IPS DF 19.7 (cell line): ENCODE results near the gene CYTL1.
"Not testable (repeated sequence)": the region's sequence is repeated elsewhere in the genome, so short reads cannot be mapped to it uniquely, and the experiment has no call there.

Source experiments
- DNase-seq: peaks from one replicate; pipeline ENCODE4 v3.0.0-alpha.2; 2013; ENCODE audit warnings: low read depth, low spot score

CYTL1 gene, protein sequence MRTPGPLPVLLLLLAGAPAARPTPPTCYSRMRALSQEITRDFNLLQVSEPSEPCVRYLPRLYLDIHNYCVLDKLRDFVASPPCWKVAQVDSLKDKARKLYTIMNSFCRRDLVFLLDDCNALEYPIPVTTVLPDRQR

DNA sequence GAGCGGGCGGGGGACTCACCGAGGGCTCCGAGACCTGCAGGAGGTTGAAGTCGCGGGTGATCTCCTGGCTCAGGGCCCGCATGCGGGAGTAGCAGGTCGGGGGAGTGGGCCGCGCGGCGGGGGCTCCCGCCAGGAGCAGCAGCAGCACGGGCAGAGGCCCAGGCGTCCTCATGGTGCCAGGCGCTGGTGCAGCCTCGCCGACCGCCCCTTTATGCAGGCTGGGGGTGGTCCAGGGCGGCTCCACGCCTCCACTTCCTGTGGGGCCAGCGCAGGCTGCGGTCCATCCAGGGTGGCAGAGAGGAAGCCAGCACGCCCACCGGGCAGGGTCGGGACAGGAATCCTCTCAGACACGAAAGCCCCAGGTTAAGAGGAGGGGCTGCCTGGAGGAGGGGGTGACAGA, at the start of gene CYTL1:
TSS of gene CYTL1 (minus strand) at position 185 of the 400 bp plus-strand sequence. CDS start at position 172, 13 bp downstream.
- no peak for DNase-seq

DNA sequence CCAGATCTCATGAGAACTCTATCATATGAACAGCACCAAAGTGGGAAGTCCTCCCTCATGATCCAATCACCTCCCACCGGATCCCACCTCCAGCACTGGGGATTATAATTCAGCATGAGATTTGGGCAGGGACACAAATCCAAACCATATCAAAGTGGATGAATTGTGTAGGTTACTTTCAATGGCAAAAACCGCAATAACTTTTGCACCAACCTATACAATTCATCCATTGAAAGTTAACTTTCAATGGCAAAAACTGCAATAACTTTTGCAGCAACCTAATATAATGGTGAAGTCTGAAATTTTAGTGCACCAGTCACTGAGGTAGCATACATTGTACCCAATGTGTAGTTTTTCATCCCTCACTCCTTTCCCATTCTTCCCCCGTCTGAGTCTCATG, 48.6 kb upstream of the CYTL1 start:
- DNase-seq: no peak

DNA sequence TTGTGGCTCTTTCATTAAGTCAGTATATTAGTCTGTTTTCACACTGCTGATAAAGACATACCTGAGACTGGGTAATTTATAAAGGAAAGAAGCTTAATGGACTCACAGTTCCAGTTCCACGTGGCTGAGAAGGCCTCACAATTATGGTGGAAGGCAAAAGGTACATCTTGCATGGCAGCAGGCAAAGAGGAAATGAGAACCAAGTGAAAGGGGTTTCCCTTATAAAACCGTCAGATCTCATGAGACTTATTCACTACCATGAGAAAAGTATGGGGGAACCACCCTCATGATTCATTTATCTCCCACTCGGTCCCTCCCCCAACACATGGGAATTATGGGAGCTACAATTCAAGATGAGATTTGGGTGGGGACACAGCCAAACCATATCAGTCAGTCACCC, 47.7 kb upstream of the CYTL1 start:
- DNase-seq: not testable (repeated sequence)

DNA sequence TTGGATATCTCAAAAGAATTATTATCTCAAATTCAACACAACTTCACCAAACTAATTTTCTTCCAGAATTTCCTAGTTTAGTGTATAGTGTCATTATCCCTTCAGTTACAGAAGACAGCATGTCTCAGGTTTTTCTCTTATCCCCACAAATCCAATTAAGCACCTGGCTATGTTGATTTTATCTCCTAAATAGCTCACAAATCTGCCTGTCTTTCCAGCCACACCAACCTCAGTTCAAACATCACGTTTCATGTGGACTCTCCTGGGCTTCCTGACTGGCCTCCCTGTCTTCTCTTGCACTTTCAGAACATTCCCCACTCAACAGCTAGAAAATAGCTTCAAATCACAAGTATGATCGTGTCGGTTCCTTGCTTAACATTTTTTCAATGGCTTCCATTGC, 46.8 kb upstream of the CYTL1 start:
- no peak for DNase-seq

DNA sequence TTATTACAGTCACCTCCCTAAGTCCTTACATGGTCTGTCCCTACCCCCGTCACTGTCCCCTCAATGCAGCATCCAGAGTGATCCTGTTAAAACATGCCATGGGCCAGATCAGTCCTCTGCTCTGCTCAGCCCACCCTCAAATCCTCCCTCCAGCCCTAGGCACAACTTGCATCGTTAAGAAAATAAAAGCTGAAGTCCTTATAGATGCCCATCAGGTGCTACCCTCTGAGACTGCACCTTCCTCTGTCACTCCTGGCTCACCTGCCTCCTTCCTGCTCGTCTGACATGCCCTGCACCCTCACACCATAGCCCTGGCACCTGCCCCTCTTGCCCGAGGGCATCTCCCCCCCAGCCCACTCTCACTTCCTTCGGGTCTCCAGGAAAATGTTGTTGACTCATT, 36.2 kb upstream of the CYTL1 start:
- no peak for DNase-seq

DNA sequence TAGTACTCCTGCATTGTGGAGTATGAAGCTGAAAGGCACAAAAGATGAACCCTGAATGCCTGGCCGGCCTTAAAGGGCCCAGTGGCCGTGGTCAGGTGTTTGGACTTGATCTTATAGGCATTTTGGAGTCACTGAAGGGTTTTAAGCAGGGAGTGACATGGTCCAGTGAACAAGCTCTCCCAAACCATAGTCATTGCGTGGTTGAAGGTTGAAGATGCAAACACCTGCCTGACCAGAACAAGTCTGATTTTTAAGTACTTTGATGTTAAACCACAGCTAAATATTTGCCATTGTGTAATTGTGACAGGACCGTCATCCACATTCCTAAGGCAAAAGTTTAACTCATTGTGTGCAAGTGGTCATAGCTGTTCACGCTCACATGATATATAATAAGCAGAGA, 35.3 kb upstream of the CYTL1 start:
- no peak for DNase-seq

DNA sequence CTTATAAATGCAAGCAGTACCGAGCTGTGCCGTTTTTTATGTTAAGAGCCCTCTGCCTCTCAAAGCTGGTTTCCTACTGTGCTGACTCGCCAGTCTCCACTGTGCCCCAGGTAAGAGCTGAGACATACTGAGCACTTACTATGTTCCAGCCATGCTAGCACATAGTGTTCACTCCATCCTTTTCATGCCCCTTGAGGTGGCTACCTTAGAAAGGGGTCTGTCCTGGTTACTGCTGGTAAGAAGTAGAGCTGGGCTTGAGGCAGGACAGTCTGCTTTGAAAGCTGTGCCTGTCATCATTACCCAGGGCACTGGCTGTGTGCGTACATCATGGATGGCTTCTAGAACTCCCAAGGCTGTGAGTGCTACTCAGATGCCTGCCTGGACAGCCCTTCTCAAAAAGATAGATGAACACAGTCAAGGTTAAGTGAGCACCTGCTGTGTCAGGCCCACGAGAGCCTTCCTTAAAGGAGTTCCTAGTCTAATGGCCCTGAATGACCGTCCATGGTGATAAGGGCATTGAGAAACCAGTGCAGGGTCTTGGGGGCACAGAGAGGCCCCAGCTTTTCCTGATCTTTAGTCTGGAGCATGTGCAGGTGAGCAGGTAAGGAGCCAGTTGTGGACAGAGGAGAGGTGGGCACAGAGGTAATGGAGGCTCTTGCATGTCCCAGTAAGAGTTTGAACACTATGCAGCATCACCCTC, 33.6 kb upstream of the CYTL1 start:
- DNase-seq: no peak

DNA sequence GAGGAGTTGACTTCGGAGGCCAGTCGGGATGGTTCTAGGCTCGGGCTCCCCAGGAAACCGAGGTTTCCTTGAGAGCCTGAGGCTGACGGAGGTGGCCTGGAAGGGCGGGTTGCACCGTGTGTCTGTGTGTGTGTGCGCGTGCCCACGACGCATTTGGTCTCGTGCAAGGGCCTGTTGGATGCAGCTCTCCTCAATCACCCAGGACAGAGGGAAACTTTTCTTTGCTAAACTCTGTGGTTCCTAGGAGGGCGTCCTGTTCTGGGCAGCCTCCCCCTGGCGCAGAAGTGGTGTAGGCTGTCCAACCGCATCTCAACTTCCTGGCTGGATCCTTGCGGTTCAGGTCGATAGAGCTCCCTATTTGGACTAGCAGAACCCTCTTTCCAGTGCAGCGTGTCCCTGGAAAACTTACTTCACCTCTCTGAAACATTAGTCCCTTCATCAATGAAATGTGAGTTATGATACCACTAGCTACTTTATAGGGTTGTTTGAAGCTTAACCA, 33.0 kb upstream of the CYTL1 start:
- DNase-seq: no peak

DNA sequence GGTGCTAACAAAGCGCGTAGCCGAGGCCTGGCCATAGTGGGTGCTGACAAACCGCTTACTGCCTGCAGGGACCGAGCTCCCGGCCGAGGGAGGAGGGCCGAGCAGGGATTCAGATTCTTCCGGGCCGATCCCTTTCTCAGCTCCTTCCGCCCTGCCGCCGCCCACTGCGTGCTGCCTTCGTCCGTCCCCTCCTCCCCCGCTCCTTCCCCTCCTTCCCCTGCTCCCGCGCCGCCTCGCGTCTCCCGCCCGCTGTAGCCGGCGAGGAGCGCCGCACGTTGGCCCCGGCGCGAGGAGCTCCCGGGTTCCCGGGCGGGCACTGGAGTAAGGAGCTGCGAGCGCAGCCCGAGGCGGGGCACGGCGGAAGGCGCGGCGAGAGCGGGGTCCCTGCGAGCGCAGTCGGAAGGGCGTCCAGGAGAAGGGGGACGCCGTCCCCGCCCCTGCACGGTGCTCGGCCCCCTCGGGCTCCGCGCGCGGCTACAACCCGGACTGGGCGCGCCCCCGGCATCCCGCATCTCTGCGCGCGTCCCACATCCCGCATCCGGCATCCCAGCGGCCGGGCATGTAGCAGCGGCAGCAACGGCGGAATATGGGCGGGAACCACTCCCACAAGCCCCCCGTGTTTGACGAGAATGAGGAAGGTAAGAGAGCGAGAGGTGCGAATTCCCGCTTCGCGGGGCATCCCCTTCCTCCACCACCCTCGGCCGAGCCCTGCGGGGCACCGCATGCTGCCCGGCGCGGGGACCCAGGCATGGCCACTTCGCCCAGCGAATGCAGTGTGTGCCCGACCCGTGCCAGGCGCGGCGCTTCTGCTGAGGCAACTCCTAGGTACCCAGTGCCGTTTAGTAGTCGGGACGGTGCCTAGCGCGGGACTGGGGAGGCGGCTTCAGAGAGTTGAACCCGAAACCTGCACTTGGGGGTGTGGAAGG, 32.3 kb upstream of the CYTL1 start, which contains the start of gene STK32B:
TSS of gene STK32B (plus strand) at position 203 of the 926 bp plus-strand sequence.
- peak; percentile 47 for DNase-seq

DNA sequence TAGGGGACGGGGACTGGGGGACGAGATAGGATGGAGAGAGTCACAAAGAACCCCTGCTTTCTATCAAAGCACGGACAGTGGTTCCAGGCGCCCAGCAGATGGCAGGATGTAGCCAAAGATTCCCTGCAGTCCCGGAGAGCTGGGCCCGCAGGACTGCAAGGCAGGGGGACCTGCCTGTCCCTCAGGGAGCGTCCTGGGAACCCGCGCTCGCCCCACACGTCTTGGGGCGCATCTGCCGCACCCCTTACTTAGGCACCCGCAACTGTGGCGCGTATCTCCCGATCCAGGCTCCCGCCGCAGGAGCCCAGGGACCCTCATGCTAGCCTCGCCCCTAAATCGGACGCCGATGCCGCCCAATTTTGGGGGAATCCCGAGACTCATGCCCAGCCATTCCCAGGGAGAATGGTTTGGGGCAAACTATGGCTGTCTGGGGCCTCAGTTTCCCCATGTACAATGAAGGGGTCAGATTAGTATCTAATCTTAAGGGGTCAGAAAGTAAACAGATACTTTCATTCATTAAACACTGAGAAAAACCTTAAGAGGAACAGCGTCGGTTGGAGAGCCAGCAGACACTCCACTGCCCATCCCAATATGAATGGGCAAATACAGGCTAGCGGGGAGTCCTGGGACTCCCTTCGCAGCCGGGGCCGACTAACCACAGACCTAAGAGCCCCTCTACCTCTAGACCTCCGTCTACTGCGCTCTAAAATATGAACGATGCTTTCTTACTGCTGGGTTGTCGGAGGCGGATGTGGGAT, 31.4 kb upstream of the CYTL1 start:
- peak; percentile 61 for DNase-seq

DNA sequence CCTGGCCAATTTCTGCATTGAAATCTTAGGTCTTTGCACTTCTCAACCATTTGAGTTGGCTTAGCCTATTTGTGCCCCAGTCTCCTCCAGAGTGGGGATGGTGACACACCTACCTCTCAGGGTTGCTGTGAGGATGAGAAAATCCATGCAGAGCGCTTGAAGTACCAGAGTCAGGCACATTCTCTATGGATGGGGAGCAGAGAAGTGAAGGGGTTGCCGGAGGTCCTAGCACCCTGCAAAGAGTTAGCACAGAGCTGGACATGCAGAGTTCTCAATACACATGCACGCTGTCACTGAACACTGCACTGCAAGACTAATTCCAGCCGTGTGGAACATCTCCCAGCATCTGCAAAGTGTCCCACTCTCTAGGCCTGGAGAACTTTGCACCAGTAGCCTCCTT, 29.5 kb upstream of the CYTL1 start:
- no peak for DNase-seq

DNA sequence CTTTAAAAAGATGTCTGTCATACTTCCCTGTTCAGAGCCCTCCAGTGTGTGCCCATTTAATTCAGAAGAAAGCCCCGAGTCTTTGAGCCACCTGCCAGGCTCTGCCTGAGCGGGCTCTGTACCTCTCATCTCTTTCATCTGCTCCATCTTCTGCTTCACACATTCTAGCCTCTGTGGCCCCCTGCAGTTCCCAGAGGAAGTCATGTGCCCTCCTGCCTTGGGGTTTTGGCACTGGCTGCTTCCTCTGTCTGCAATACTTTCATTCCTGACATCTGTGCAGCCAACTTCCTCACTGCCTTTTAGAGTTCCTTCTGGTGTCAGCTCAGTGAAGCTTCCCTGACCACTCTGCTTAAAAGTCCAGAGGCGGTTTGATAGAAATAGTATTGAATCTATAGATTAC, 25.8 kb upstream of the CYTL1 start:
- no peak for DNase-seq

DNA sequence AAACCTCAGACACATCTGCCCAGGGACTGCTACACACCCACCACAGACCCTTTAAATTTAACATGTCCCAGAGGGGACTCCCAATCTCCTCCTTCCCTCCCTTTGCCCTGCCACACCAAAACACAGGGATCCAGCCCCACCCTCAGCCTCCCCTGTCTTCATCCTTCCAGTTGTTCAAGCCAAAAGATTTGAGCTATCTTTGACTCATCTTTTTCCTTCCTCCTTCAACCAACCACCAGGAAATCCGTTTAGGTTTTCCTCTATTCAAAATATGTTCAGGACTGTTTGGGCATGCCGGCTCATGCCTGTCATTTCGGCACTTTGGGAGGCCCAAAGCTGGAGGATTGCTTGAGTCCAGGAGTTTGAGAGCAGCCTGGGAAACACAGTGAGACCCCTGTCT, 25.1 kb upstream of the CYTL1 start:
- DNase-seq: no peak

DNA sequence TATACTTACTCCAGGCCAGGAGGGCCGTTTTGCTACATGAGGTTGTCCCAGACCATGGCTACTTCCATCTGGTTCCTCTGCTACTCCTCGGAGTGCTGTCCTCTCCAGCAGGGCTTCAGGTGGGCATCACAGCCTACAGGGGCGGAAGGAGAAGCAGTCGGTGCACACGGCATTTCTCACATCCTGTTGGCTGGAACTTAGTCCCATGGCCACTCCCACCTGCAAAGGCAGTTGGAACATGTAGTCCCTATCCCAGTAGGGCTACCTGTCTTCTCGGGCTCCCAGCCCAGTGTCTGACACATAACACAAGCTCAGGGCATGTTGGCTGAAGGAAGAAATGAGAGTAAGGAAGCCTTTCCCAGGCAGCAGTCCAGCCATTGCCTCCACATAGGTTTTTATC, 24.3 kb upstream of the CYTL1 start:
- no peak for DNase-seq

DNA sequence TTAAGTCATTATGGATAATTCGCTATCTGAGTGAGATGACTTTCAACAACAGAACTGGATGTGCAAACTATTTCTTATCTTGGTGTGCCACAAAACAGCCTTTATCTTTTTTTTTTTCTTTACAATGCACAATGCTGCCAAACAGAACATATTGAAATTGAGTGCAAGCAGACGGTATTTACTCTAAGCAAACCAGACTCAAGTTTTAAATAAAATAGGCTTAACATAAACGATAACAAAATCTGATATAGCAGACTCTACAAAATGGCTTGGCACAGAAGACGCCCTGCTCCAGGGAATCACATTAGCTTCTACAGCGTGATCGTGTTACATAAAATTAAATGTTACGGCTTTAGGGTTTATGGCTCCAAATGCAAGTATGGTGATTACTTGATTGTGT, 22.4 kb upstream of the CYTL1 start:
- no peak for DNase-seq

DNA sequence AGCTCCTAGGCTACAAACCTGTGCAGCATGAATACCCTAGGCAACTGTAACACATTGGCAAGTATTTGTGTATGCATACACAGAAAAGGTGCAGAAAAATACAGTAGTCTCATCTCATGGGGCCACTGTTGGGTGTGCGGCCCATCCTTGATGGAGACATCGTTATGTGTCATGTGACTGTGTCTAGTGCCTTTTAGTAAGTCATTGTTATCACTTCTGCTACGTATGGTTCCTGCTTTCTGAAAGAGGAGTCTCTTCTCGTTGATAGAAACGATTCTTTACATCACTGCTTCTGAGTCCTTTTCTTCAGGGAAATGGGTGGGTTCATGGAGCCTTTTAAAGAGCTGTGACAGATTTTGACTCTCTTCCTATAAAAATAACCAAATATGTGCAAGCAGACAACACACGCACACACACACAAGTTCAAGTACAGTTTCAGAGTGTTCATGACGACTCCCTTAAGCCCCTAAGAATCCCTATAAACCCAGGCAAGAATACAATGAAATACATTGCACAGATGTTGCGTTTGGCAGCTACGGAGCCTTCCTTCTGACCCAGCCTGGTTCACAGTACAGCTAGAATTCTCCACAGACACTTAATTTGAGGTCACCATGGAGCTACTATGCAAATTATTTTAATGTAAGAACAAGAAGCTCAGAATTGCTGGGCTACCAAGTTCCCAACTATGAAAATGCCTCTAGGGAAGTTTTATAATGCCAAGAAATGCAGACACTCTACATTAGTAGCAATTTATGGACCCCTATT, 21.8 kb upstream of the CYTL1 start:
- no peak for DNase-seq

DNA sequence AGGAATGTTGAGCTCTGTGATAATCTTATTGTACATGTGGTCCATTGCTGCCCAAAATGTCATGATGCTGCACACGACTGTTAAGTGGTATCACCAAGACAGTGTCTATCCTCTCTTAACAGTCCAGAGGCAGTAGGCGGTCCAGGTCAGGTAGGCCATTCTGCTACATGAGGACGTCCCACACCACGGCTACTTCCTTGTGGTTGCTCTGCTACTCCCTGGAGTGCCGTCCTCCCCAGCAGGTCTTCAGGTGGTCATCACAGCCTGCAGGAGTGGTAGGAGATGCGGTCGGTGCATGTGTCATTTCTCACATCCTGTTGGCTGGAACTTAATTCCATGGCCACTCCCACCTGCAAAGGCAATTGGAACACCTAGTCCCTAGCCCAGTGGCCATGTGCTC, 20.5 kb upstream of the CYTL1 start:
- DNase-seq: no peak

DNA sequence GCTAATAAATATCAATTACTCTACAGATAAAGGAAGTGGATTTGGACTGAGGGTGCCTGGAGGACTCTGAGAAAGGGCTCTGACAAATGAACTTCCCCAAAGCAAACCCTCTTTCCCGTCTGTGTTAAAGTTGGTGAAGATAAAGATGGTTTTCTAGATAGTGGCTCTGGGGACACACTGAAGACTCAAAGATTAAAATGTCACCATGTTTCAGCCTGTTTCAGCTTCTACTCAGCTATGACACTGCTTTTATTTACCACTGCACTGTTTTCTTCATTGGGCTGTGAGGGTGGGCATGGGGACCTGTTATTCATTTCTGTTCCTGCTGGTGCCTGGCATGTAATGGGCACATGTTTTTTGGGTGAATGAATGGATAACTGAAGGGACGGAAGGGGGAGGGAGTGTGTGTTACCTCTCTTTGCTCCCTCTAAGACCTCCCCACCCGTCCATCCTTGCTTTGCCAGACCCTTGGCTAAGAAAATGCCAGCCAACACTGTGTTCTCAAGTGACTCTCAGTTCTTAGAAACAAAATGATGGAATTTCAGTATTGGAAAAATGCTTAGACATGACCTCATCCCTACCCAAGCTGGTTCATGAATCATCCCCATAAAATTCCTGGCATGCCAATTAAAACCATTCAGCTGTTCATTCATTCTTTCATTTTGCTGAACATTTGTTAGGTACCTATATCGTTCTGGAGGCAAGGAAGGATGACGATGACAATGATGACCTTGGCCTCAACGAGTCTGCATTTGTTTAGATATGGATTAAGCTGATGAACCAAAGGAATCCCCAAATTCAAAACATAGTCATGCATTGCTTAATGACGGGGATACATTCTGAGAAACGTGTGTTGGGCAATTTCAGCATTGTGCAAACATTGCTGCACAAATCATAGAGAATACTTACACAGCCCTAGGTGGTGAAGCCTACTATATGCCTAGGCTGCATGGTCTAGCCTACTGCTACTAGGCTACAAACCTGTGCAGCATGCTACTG, 18.6 kb upstream of the CYTL1 start:
- DNase-seq: no peak

DNA sequence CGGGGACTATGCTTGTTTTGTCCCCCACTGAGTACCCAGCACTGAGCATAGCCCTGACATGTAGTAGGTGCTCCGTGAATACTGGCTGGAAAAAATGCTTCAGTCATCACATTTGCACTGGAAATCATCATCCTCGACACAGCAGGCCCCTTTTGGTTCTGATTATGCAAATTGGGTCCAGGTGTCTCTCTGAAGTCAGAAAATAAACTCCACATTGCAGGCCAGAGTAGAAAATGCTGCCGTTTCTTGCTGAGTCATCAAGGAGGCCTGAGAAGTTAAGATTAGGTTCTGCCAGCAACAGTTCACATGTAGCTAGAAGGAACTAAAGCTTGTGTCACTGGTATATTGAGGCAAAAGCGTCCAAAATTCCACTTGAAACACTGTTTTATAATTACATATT, 17.0 kb upstream of the CYTL1 start:
- DNase-seq: no peak

DNA sequence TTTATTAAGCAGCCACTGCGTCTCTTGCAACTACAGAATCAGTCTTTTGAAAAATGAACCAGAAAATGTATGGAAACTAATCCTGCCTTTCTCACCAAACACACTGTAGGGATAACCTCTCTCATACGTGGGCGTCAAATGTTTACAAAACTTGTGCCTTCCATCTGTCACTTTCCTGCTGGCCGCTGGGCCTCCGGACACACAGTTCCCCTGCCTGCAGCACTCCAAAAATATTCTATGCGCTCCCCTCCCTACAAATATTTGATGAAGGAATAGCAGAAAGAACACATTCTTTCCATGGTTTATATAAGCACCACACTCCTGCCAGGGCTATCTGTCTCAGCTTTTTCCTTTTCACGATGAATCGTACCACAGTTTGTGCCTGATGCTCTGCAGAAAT, 14.9 kb upstream of the CYTL1 start:
- DNase-seq: no peak
